Osteoblast (primary cell): Measurements from ENCODE around the gene EP300. TPM values are rescaled to one million over a fixed set of nuclear protein-coding genes. Genes with fewer than 3 reads are reported as not detected.

ENCODE experiments used
- DNase-seq: peaks from one replicate; pipeline ENCODE4 v3.0.0; 2011; ENCODE audit warnings: low spot score, mixed read lengths; ENCODE audit not compliant: insufficient read length; ENCODE audit errors: missing footprints
- H2AFZ ChIP-seq: 2 replicates; pipeline ENCODE4 v1.6.0; 2011; ENCODE audit warnings: mild to moderate bottlenecking, low read length
- H3K27ac ChIP-seq: 2 replicates; pipeline ENCODE4 v1.5.1; 2011; ENCODE audit warnings: mild to moderate bottlenecking, low read depth, low read length, moderate library complexity
- H3K27me3 ChIP-seq: 2 replicates; pipeline ENCODE4 v1.6.0; 2012; ENCODE audit warnings: mild to moderate bottlenecking, control low read depth, inconsistent platforms, low read length, moderate library complexity; ENCODE audit not compliant: insufficient read depth
- H3K36me3 ChIP-seq: 2 replicates; pipeline ENCODE4 v1.5.1; 2011; ENCODE audit warnings: mild to moderate bottlenecking, low read length, control low read depth, moderate library complexity; ENCODE audit not compliant: insufficient read depth
- H3K4me1 ChIP-seq: 2 replicates; pipeline ENCODE4 v1.5.1; 2011; ENCODE audit warnings: mild to moderate bottlenecking, low read length, control low read depth, moderate library complexity; ENCODE audit not compliant: insufficient read depth
- H3K4me2 ChIP-seq: 2 replicates; pipeline ENCODE4 v1.6.0; 2011; ENCODE audit warnings: mild to moderate bottlenecking, low read length; ENCODE audit not compliant: insufficient read depth
- H3K4me3 ChIP-seq: fragments of 200-600 bp; sonication (generic); 3 replicates; pipeline ENCODE4 v1.5.1; 2012; ENCODE audit warnings: mild to moderate bottlenecking, low read length, inconsistent platforms; ENCODE audit not compliant: insufficient read depth
- H3K79me2 ChIP-seq: 2 replicates; pipeline ENCODE4 v1.6.0; 2012; ENCODE audit warnings: mild to moderate bottlenecking, low read length, control low read depth, inconsistent platforms; ENCODE audit not compliant: insufficient read depth
- H3K9me3 ChIP-seq: 2 replicates; pipeline ENCODE4 v1.5.1; 2011; ENCODE audit warnings: low read depth, low read length, control low read depth
- H4K20me1 ChIP-seq: 2 replicates; pipeline ENCODE4 v1.6.0; 2012; ENCODE audit warnings: mild to moderate bottlenecking, low read length, control low read depth; ENCODE audit not compliant: insufficient read depth
- CTCF ChIP-seq: IDR thresholded peaks from 2 replicates; pipeline ENCODE4 v1.5.1; 2011; ENCODE audit warnings: mild to moderate bottlenecking, low read depth, low read length, moderate library complexity; ENCODE audit errors: extremely low read depth
- total RNA-seq: library from RNA; depleted of rRNA; stranded (reverse); fragments of >200 nt; gene quantifications from 2 replicates; pipeline ENCODE4 v1.2.3, GENCODE V29; 2012

The EP300 gene
- total RNA-seq, 1 donor, result 67.7 TPM

GRCh38 chr22:41091132-41092022 lies 1.0 kb upstream of the EP300 start:
- H2AFZ ChIP-seq, result peak overlapping the region; percentile 88
- no peak for TF ChIP-seq CTCF
- H3K4me1 ChIP-seq, result peaks cover 35% of the 10 kb centered on the region
- peak overlapping the region; percentile 94 for H3K4me3 ChIP-seq
- peak; percentile 99 for DNase-seq
- H3K4me2 ChIP-seq, result peak overlapping the region; percentile 88
- no peaks in the 10 kb centered on the region for H3K27me3 ChIP-seq
- no peaks in the 10 kb centered on the region for H3K36me3 ChIP-seq
- H3K27ac ChIP-seq, result peak overlapping the region; percentile 90
- H3K9me3 ChIP-seq, result no peaks in the 10 kb centered on the region
- peaks cover 32% of the 10 kb centered on the region for H4K20me1 ChIP-seq
- H3K79me2 ChIP-seq, result peaks cover 46% of the 10 kb centered on the region

GRCh38 chr22:41092847-41093411 lies 537 bp downstream of the EP300 start:
- H3K27me3 ChIP-seq, result no peaks in the 10 kb centered on the region
- peaks cover 38% of the 10 kb centered on the region for H4K20me1 ChIP-seq
- H2AFZ ChIP-seq, result peak overlapping the region; percentile 18
- no peaks in the 10 kb centered on the region for H3K9me3 ChIP-seq
- DNase-seq, result peak; percentile 73
- peaks cover 61% of the 10 kb centered on the region for H3K79me2 ChIP-seq
- TF ChIP-seq CTCF, result no peak
- peak overlapping the region; percentile 94 for H3K4me3 ChIP-seq
- H3K4me2 ChIP-seq, result peak overlapping the region; percentile 93
- no peaks in the 10 kb centered on the region for H3K36me3 ChIP-seq
- H3K27ac ChIP-seq, result peak overlapping the region; percentile 90
- H3K4me1 ChIP-seq, result peaks cover 35% of the 10 kb centered on the region

- H3K27me3 ChIP-seq, result no peaks in the 10 kb centered on the region
- no peak for TF ChIP-seq CTCF
- peaks cover 43% of the 10 kb centered on the region for H4K20me1 ChIP-seq
- no peak overlapping the region for H2AFZ ChIP-seq
- no peaks in the 10 kb centered on the region for H3K36me3 ChIP-seq
- peak overlapping the region; percentile 93 for H3K4me2 ChIP-seq
- peak overlapping the region; percentile 90 for H3K27ac ChIP-seq
- peak overlapping the region; percentile 94 for H3K4me3 ChIP-seq
- H3K79me2 ChIP-seq, result peaks cover 73% of the 10 kb centered on the region
- peak; percentile 77 for DNase-seq
- peaks cover 35% of the 10 kb centered on the region for H3K4me1 ChIP-seq
- no peaks in the 10 kb centered on the region for H3K9me3 ChIP-seq
Measured at GRCh38 chr22:41094041-41094593, 1.7 kb downstream of the EP300 start.

GRCh38 chr22:41096391-41096790 lies 4.0 kb downstream of the EP300 start:
- Histone ChIP-seq H3K4me3 (no peak overlapping the region), H2AFZ (no peak overlapping the region), H3K36me3 (no peaks in the 10 kb centered on the region), H3K27ac (no peak overlapping the region), H3K4me2 (no peak overlapping the region), H3K9me3 (no peaks in the 10 kb centered on the region), H3K79me2 (peaks cover 96% of the 10 kb centered on the region), H4K20me1 (peaks cover 64% of the 10 kb centered on the region), H3K27me3 (no peaks in the 10 kb centered on the region), H3K4me1 (peaks cover 30% of the 10 kb centered on the region)
- TF ChIP-seq CTCF, result no peak
- DNase-seq, result no peak
